ENCODE measurements around the gene NR1H4.

GRCh38 chr12:100544165-100544564 is 70.5 kb downstream of the NR1H4 start:
- TF ChIP-seq, protein P1, sequence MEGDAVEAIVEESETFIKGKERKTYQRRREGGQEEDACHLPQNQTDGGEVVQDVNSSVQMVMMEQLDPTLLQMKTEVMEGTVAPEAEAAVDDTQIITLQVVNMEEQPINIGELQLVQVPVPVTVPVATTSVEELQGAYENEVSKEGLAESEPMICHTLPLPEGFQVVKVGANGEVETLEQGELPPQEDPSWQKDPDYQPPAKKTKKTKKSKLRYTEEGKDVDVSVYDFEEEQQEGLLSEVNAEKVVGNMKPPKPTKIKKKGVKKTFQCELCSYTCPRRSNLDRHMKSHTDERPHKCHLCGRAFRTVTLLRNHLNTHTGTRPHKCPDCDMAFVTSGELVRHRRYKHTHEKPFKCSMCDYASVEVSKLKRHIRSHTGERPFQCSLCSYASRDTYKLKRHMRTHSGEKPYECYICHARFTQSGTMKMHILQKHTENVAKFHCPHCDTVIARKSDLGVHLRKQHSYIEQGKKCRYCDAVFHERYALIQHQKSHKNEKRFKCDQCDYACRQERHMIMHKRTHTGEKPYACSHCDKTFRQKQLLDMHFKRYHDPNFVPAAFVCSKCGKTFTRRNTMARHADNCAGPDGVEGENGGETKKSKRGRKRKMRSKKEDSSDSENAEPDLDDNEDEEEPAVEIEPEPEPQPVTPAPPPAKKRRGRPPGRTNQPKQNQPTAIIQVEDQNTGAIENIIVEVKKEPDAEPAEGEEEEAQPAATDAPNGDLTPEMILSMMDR (IDR thresholded peaks at IDR 0.05), result no peak
- TF ChIP-seq POLR2A (IDR thresholded peaks at IDR 0.05), result no peak
- no peak for TF ChIP-seq POLR2AphosphoS5 (IDR thresholded peaks at IDR 0.05)

Data from breast epithelium (tissue), 3 donors.